SKM-1 treated with dmso at 0.1 percent for 144 hours (cell line): ENCODE results near the gene UNC119B.

Experiments used
- DNase-seq: peaks from one replicate; lab custom pipeline; 2025; ENCODE audit not compliant: unreplicated experiment; lab: John Stamatoyannopoulos, UW

The UNC119B gene

GRCh38 chr12:120761519-120761934 lies 51.3 kb downstream of the UNC119B start:
- DNase-seq: no peak

DNA sequence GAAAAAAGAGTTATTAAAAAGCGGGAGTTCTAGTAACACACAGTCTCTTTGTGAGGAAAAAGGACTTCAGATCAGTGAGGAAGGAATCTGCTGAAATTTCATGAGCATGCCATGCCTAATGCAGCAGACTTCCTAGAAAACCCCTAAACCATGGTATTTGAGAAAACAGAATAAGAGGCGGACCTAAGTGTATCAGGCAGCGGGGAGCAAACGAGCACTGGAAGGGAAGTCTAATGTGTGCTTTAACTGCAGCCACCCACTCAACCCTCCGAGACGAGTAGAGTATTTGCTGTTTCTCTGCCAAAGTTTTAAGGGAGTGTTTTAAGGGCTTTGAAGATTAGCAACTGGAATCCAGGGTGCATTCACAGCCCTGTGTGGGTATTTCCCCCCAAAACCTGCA lies 51.8 kb downstream of the UNC119B start:
- DNase-seq: no peak

GRCh38 chr12:120763250-120763649 lies 53.0 kb downstream of the UNC119B start:
- DNase-seq: no peak

DNA sequence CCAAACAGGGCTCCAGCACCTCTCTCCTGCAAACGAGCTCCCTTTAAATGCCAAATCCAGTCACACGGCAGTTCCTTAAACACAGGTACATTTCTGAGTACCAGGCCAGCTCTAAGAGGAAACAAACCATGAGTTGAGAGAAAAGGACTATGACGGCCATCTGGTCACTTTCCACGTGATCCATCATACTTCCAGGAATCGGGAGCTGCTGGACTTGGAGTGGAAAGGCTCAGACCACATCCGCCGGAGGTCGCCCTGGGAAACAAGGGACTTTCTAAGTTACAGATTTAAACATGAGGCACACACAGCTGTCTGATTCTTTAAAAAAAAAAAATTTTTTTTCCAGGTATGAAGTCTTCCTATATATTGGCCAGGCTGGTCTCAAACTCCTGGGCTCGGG lies 54.6 kb downstream of the UNC119B start:
- no peak for DNase-seq

DNA sequence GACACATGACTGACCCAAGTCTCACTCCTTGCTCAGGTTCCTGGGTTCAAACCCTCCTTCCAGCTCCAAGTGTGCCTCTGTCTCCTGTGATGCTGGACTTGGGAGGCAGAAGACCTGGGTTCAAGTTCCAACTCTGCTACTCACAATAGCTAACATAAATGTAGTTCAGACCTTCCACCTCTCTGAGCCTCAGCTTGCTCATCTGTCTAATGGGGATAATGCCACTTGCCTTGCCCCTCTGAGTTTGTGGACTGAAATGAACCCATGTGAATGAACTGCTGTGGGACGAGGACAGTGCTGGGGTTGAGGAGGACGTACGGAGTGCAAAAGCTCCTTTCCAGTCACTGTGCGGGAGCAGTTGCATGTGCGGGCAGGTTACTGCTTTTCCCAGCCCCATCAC lies 56.3 kb downstream of the UNC119B start:
- DNase-seq: no peak

DNA sequence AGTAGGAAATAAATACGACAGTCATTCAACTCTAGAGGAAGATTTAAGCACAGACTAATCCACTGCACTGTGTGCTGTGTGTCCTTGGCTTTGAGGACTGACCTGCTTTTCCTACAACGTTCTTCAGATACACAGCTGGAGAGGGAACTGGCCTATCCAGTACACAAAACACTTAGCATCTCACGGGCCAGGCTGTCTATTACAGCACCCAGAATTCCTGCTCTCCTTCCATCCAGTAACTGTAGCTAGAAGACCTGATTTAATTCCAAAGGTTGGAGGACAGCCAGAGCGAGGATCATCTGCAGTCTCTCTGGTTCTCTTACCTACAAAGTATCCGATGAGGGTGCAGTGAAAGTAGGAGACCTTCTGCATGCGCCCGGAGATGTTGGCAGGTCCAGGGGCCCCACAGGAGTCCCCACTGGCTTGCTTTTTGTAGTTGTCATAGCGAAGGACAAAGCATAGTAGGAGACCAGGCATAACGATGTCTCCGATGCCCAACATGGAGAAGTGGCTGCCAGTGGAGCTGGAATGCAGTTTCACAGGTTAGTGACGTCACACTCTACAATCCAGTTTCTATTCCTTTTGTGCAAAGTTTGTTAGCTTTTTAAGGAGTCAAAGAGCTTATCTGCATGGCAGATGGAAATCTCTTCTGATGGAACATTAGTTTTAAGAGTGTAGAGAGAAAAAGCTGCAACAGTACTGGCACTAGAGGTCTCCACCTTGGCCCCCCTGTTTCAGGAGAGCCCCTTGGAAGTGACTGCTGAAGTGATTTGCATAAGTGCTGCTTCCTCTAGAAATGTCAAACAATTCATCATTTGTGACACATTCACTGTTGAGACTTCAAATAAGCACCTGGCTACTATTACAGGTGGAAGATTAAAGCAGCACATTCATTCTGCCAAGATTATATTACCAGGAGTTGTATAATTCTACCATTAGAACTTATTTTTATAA lies 57.1 kb downstream of the UNC119B start:
- DNase-seq: no peak

GRCh38 chr12:120771097-120771496 lies 60.8 kb downstream of the UNC119B start:
- no peak for DNase-seq
